NCI-H524 treated with DMSO at 0.1 percent for 48 hours (cell line): ENCODE results near the gene TGM2.

Experiments
- DNase-seq: peaks from one replicate; lab custom pipeline; 2025; lab: John Stamatoyannopoulos, UW

Gene TGM2

GRCh38 chr20:38091441-38092216 is 73.4 kb downstream of the TGM2 start:
- no peak for DNase-seq

DNA sequence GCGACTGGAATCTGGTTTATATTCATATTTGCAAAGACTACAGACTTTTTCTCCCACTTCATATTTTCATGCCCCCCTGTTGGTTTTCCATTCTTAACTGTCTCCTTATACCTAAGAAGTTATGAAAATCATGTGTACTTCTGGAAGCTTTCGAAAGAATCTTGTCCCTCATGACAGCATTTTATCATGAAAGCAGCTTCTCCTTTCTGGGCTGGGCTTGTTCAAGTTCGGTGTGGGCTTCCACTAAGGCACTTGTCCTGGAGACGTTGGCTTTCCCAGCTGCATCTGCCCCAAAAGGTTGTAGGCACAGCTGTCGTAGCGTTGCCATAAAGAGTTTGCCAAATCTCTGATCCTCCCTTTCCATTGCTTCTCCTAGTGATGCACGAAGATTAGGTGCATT is 75.0 kb downstream of the TGM2 start:
- no peak for DNase-seq

DNA sequence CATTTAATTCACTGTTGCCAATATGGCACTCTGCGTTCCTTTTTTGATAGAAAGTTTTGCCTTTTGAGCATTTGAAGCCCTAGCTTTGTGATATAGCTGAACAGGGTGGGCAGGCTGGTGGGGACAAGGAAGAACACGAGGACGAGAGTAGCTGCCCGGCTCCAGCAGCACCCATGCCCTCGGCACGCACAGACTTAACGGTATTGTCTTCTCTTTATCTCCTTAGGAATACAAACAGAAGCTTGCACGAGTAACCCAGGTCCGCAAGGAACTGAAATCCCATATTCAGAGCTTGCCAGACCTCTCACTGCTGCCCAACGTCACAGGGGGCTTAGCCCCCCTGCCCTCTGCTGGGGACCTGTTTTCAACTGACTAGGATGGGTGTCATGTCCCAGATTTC is 75.6 kb downstream of the TGM2 start:
- DNase-seq, result no peak

DNA sequence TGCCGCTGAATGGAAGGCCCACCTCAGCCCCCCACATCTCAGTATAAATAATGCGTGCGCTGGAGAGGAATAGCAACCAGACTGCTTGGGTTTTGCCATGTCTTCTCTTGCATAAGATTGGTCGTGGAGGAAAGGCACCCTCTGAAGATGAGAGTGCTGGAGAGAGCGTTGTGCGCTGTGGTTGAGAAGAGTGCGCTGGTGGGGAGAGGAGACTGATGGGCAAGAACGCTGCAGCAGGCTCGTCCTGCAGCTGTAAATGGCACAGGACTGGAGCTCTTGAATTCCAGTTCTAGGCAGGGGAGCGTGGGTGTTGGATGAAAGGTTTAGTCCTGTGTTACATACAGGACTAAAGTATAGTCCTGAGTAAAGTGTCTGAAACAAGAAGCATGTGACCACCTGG is 80.0 kb downstream of the TGM2 start:
- DNase-seq, result no peak

DNA sequence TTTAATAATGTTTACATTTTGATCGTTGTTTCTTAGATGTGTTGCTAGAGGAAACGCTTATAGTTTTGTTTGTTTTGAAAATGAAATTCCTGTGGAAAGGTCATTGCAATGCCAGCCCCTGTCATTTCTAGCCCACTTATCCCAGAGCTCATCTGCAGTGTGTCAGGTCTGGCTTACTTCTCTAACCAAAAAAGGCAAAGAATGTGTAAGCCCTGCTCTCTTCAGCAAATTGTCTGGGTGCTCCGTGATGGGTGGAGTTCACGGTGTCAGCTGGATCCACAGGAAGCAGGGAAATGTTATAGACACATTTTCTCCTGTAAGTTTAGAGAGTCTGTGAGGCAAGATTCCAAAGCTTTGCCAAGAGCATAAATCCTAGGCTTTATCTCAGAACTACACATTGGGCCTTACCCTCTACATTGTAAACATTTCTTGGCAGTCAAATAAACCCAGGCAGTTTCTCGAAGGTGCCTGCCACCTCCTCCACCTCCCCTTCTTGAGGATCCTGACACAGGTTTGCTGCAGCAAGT is 80.6 kb downstream of the TGM2 start:
- no peak for DNase-seq

DNA sequence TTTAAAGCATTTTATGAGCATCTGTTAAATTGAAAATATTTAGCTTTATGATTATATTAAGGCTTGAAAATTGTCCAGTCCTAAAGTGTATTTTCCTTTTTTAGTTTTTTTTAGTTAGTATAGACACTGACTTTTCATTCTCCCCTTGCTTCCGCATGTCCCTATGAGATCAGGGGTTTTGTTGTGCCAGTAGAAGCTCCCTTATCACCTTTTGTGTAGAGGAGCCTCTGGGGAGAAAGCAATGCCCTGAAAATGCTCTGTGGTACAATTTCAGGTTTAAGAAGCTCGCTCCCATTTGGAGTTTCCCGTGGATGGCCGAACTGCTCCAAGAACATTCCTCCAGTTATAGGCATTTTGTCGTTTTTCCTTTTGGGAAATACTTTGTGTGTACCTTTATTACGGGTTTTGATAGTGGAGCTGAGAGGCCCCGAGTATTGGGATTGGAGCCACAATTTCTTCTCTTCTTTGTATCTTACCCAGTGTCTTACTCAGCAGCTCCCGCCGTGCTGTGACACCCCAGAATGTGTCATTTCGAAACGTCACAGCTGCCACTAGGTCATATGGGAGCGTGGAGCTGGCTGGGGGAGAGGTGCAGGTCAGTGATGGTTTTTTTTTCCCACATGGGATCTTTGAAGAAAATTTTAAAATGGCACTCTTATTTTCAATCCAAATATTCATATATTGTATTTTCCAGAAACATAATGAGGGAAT is 81.6 kb downstream of the TGM2 start:
- no peak for DNase-seq

DNA sequence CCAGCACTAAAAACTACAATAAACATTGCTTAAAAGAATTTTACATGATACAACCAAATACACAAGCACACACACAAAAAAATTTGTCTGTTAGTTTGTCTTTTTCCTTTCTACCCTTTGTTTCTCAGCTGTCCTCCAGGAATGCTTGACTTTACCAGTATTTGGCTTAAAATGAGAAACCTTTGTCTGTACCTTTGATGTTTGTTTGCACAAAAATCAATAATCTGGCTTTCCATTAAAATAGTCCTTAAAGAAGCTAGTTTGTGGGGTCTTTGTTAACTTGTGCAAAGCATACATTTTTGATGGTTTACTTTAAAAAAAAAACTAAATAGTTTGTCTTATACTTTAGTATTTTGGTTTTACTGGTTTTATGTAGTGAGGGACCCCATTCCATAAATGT is 82.2 kb downstream of the TGM2 start:
- DNase-seq, result no peak

GRCh38 chr20:38081575-38081974 is 83.5 kb downstream of the TGM2 start:
- DNase-seq, result no peak

DNA sequence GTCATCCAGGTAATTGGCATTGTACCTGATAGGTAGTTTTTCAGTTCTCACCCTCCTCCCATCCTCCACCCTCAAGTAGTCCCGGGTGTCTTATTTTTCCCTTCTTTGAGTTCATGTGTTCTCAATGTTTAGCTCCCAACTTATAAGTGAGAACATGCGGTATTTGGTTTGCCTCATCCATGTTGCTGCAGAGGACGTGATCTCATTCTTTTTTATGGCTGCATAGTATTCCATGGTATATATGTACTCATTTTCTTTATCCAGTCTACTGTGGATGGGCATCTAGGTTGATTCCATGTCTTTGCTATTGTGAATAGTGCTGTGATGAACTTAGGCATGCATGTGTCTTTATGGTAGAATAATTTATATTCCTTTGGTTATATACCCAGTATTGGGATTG is 85.7 kb downstream of the TGM2 start:
- DNase-seq, result no peak

DNA sequence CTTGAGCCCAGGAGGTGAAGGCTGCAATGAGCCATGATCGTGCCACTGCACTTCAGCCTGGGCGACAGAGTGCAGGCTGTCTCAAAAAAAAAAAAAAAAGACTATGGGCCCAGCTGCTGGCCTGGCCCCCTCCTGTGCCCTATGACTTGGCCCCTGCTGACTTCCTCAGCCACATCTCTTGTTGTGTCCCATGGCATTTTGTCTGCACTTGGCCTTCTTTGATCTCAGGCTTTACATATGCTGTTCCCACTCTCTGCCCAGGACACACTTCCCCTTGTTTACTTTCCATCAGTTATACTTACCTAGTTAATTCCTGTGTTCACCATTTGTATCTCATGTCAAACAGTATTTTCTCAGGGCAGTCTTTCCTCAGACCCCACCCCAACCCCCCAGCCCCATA is 87.0 kb downstream of the TGM2 start:
- DNase-seq, result no peak
